Keratinocyte (primary cell): ENCODE data around the gene CYP11A1.
"Not testable (repeated sequence)": the region's sequence is repeated elsewhere in the genome, so short reads cannot be mapped to it uniquely, and the experiment has no call there.

Experiments
- CTCF ChIP-seq, 3 experiments: IDR thresholded peaks in 1 of 3; conservative IDR thresholded peaks in 1 of 3; optimal IDR thresholded peaks in 1 of 3; 2 replicates in 2 of 3; 3 replicates in 1 of 3; pipeline versions ENCODE3 to v1.5.1; 2011; ENCODE audit warnings: low read length in 3 of 3, mild to moderate bottlenecking in 3 of 3, moderate library complexity in 2 of 3, control low read depth in 1 of 3, inconsistent platforms in 1 of 3; ENCODE audit not compliant: insufficient read depth in 2 of 3; ENCODE audit errors: extremely low read depth in 1 of 3
- EZH2 ChIP-seq: IDR thresholded peaks from one replicate; pipeline ENCODE4 v1.6.1; 2012; ENCODE audit warnings: inconsistent platforms, mild to moderate bottlenecking, low read length, moderate library complexity

GRCh38 chr15:74357514-74357913 is 9.9 kb downstream of the CYP11A1 start:
- TF ChIP-seq CTCF (optimal IDR thresholded peaks at IDR 0.05 in 1 of 3, IDR thresholded peaks at IDR 0.05 in 1 of 3, conservative IDR thresholded peaks at IDR 0.05 in 1 of 3; ENCODE audit: extremely low read depth in 1 of 3, insufficient read depth in 2 of 3, low read length in 3 of 3); EZH2: not testable (repeated sequence)
